ENCODE results near the gene NOS3.

Gene NOS3

GRCh38 chr7:150951521-150951920, 39.3 kb upstream of the NOS3 start:
- in situ Hi-C loops (cut with MboI; ENCODE audit: low sequenced_read_pairs): no loop called here

GRCh38 chr7:150952331-150953050, 38.3 kb upstream of the NOS3 start:
- in situ Hi-C loops (cut with MboI; ENCODE audit: low sequenced_read_pairs): no loop called here

- in situ Hi-C loops (cut with MboI; ENCODE audit: low sequenced_read_pairs): no loop called here
Observed at GRCh38 chr7:150953061-150953997, 37.5 kb upstream of the NOS3 start.

- in situ Hi-C loops (cut with MboI; ENCODE audit: low sequenced_read_pairs): no loop called here
Observed at GRCh38 chr7:150954201-150954985, 36.4 kb upstream of the NOS3 start.

GRCh38 chr7:150954986-150955518, 35.8 kb upstream of the NOS3 start:
- in situ Hi-C loops (cut with MboI; ENCODE audit: low sequenced_read_pairs): no loop called here

GRCh38 chr7:150955519-150956394, 35.1 kb upstream of the NOS3 start:
- in situ Hi-C loops (cut with MboI; ENCODE audit: low sequenced_read_pairs): no loop called here

GRCh38 chr7:150956395-150957132, 34.3 kb upstream of the NOS3 start:
- in situ Hi-C loops (cut with MboI; ENCODE audit: low sequenced_read_pairs): no loop called here

GRCh38 chr7:150957133-150958020, 33.4 kb upstream of the NOS3 start:
- in situ Hi-C loops (cut with MboI; ENCODE audit: low sequenced_read_pairs): no loop called here

- in situ Hi-C loops (cut with MboI; ENCODE audit: low sequenced_read_pairs): no loop called here
Observed at GRCh38 chr7:150958062-150958552, 32.7 kb upstream of the NOS3 start.

- in situ Hi-C loops (cut with MboI; ENCODE audit: low sequenced_read_pairs): no loop called here
Observed at GRCh38 chr7:150958597-150958996, 32.2 kb upstream of the NOS3 start.

GRCh38 chr7:150959081-150959480, 31.7 kb upstream of the NOS3 start:
- in situ Hi-C loops (cut with MboI; ENCODE audit: low sequenced_read_pairs): no loop called here

GRCh38 chr7:150959739-150960734, 30.8 kb upstream of the NOS3 start:
- in situ Hi-C loops (cut with MboI; ENCODE audit: low sequenced_read_pairs): no loop called here

- in situ Hi-C loops (cut with MboI; ENCODE audit: low sequenced_read_pairs): no loop called here
Observed at GRCh38 chr7:150961510-150962289, 29.1 kb upstream of the NOS3 start.

- in situ Hi-C loops (cut with MboI; ENCODE audit: low sequenced_read_pairs): no loop called here
Observed at GRCh38 chr7:150962290-150962552, 28.6 kb upstream of the NOS3 start.

- in situ Hi-C loops (cut with MboI; ENCODE audit: low sequenced_read_pairs): no loop called here
Observed at GRCh38 chr7:150962553-150963399, 28.0 kb upstream of the NOS3 start.
